Ectodermal cell (in vitro differentiated cells): ENCODE results near the gene P2RY14.
"Not testable (repeated sequence)": the region's sequence is repeated elsewhere in the genome, so short reads cannot be mapped to it uniquely, and the experiment has no call there.

ENCODE experiments used
- H3K27ac ChIP-seq: 2 replicates; pipeline ENCODE4 v1.7.0; 2013; ENCODE audit warnings: mild to moderate bottlenecking, low read depth, low read length; ENCODE audit not compliant: insufficient read depth, poor library complexity, severe bottlenecking
- H3K27me3 ChIP-seq: 2 replicates; pipeline ENCODE4 v1.7.0; 2013; ENCODE audit warnings: mild to moderate bottlenecking, low read length; ENCODE audit not compliant: insufficient read depth, control insufficient read depth, poor library complexity, severe bottlenecking
- H3K36me3 ChIP-seq: one replicate; pipeline ENCODE4 v1.7.0; 2013; ENCODE audit warnings: low read length; ENCODE audit not compliant: control insufficient read depth, insufficient read depth
- H3K4me1 ChIP-seq: one replicate; pipeline ENCODE4 v1.7.0; 2013; ENCODE audit warnings: low read length; ENCODE audit not compliant: control insufficient read depth, insufficient read depth
- H3K4me3 ChIP-seq: 2 replicates; pipeline ENCODE4 v1.7.0; 2013; ENCODE audit warnings: low read depth, low read length, control low read depth; ENCODE audit not compliant: insufficient read depth
- H3K9me3 ChIP-seq: 2 replicates; pipeline ENCODE4 v1.7.0; 2013; ENCODE audit warnings: mild to moderate bottlenecking, low read length, moderate library complexity; ENCODE audit not compliant: control insufficient read depth
- WGBS, 2 experiments: methylation state at CpG; one replicate each; pipeline ENCODE4 v1.1.7; 2013; ENCODE audit warnings: missing lambda C conversion rate in 2 of 2; 5-methylcytosine and 5-hydroxymethylcytosine counted together

Gene P2RY14

DNA sequence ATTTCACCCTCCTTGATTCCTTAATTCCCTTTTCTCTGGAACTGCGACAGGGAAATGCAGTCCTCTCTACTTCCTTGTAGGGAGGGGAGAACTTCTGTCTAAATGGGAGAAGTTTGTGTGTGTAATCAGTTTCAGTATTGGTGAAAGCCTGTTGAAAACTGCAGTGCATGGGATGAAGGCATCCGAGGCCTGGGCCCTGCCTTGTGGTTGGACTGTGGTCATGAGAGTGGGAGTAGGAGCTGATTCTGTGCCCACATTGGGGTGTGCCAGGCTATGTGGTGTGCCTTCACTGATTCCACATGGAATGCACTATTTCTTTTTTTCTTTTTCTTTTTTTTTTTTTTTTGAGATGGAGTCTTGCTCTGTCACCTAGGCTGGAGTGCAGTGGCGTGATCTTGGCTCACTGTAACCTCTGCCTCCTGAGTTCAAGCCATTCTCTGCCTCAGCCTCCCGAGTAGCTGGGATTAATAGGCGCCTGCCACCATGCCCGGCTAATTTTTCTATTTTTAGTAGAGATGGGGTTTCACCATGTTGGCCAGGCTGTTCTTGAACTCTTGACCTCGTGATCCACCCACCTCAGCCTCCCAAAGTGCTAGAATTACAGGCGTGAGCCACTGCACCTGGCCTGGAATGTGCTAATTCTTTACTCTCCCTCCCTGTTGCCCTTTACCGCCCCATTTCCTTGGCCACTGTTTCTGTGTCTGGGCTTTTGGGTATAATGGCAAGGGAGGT lies 108.2 kb downstream of the P2RY14 start:
- H3K9me3 ChIP-seq, H3K27me3 ChIP-seq, H3K4me3 ChIP-seq, H3K4me1 ChIP-seq, H3K36me3 ChIP-seq, H3K27ac ChIP-seq: not testable (repeated sequence)
- WGBS, 2 experiments, result 90 to 92% methylated on average over 8 to 9 of the region's 9 CpGs

GRCh38 chr3:151169262-151169947 lies 108.9 kb downstream of the P2RY14 start:
- Histone ChIP-seq H3K36me3 (no peaks in the 10 kb centered on the region), H3K9me3 (no peaks in the 10 kb centered on the region), H3K4me3 (no peak overlapping the region), H3K27me3 (no peaks in the 10 kb centered on the region), H3K4me1 (no peaks in the 10 kb centered on the region), H3K27ac (no peak overlapping the region)
- 93% methylated on average over 8 to 9 of the region's 9 CpGs for whole genome bisulfite sequencing, 2 experiments

GRCh38 chr3:151168269-151169094 lies 109.9 kb downstream of the P2RY14 start:
- H3K9me3 ChIP-seq, result no peaks in the 10 kb centered on the region
- H3K4me1 ChIP-seq, result no peaks in the 10 kb centered on the region
- no peak overlapping the region for H3K27ac ChIP-seq
- H3K4me3 ChIP-seq, result no peak overlapping the region
- no peaks in the 10 kb centered on the region for H3K36me3 ChIP-seq
- WGBS, 2 experiments, result 31 to 35% methylated on average over 5 to 6 of the region's 7 CpGs
- H3K27me3 ChIP-seq, result no peaks in the 10 kb centered on the region

DNA sequence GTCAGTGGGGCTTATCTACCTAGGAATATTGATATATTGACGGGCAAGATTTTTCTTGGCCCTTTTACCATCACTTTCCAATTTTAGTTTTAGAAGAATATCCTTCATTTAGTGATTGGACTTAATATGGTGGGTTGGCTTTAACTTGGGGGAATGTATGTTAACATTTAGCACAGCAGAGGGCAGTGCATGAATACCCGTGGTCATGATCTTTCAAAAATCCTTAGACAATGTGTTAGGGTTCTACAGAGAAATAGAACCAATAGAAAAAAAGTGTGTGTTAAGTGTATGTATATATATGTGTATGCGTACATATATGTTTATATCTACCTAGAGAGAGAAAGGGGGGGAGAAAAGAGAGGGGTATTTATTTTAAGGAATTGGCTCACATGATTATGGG lies 112.2 kb downstream of the P2RY14 start:
- Histone ChIP-seq H3K4me3 (no peak overlapping the region), H3K9me3 (no peaks in the 10 kb centered on the region), H3K27ac (no peak overlapping the region), H3K27me3 (no peaks in the 10 kb centered on the region), H3K36me3 (no peaks in the 10 kb centered on the region), H3K4me1 (no peaks in the 10 kb centered on the region)
- WGBS, 2 experiments, result 92% methylated on average over 2 of the region's 3 CpGs

DNA sequence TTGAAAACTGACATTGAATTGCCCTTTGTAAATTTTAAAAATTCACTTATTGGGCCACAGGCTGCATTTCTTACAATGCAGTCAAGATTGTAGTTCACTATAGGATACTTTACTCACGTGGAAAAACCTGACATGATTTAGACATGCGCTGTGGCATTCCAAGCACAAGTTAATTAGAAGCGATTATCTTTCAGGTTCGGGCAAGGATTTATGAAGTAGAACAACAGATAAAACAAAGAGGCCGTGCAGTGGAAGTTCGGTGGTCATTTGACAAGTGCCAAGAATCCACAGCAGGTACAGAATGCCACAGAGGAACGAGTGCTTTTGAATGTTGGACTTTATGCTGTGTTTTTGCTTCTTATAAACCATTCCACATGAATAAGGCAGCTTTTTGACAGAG lies 113.1 kb downstream of the P2RY14 start:
- 95% methylated on average over 7 of the region's 7 CpGs for WGBS, 2 experiments
- H3K4me1 ChIP-seq, result no peaks in the 10 kb centered on the region

More for the DNA sequence above, 113.1 kb downstream of the P2RY14 start:
- Histone ChIP-seq H3K9me3 (no peaks in the 10 kb centered on the region), H3K4me3 (no peak overlapping the region), H3K27ac (no peak overlapping the region), H3K36me3 (no peaks in the 10 kb centered on the region), H3K27me3 (no peaks in the 10 kb centered on the region)
